Keratinocyte (primary cell): ENCODE measurements around the gene BEST1. TPM values are rescaled to one million over a fixed set of nuclear protein-coding genes. Genes with fewer than 3 reads are reported as not detected.

Source experiments
- DNase-seq: peaks from one replicate; pipeline ENCODE4 v3.0.0-alpha.2; 2011; ENCODE audit warnings: low read depth, missing footprints, low spot score
- FAIRE-seq: peaks from 2 replicates; lab custom pipeline; 2011; peaks lifted over from hg19 to GRCh38; lab: Jason Lieb, UNC
- H2AFZ ChIP-seq: 2 replicates; pipeline ENCODE4 v1.6.0; 2012; ENCODE audit warnings: low read length, control low read depth, inconsistent platforms; ENCODE audit not compliant: control insufficient read depth
- H3K27ac ChIP-seq: 2 replicates; pipeline ENCODE4 v1.5.1; 2011; ENCODE audit warnings: low read length; ENCODE audit not compliant: control insufficient read depth, insufficient read depth
- H3K27me3 ChIP-seq: 3 replicates; pipeline ENCODE4 v1.6.0; 2011; ENCODE audit warnings: low read length; ENCODE audit not compliant: control insufficient read depth, insufficient read depth; ENCODE audit errors: extremely low read depth
- H3K36me3 ChIP-seq, 2 experiments: 2 replicates in 1 of 2; 3 replicates in 1 of 2; pipeline ENCODE4 v1.5.1; 2011; ENCODE audit warnings: low read length in 2 of 2, mild to moderate bottlenecking in 1 of 2; ENCODE audit not compliant: control insufficient read depth in 2 of 2, insufficient read depth in 2 of 2; ENCODE audit errors: extremely low read depth in 1 of 2
- H3K4me1 ChIP-seq: 3 replicates; pipeline ENCODE4 v1.5.1; 2011; ENCODE audit warnings: low read length; ENCODE audit not compliant: control insufficient read depth, insufficient read depth; ENCODE audit errors: extremely low read depth
- H3K4me2 ChIP-seq: 3 replicates; pipeline ENCODE4 v1.6.0; 2011; ENCODE audit warnings: low read depth, low read length; ENCODE audit not compliant: control insufficient read depth, insufficient read depth; ENCODE audit errors: extremely low read depth
- H3K4me3 ChIP-seq, 3 experiments: fragments of 200-600 bp in 1 of 3; sonication (generic) in 1 of 3; 2 replicates in 2 of 3; 3 replicates in 1 of 3; pipeline ENCODE4 v1.5.1; 2011 to 2016; ENCODE audit warnings: low read length in 3 of 3, mild to moderate bottlenecking in 3 of 3, control low read depth in 2 of 3, inconsistent platforms in 1 of 3, low read depth in 1 of 3, mixed read lengths in 1 of 3, mixed run types in 1 of 3, moderate library complexity in 1 of 3; ENCODE audit not compliant: control insufficient read depth in 2 of 3, insufficient read depth in 2 of 3; ENCODE audit errors: extremely low read depth in 1 of 3
- H3K79me2 ChIP-seq: 2 replicates; pipeline ENCODE4 v1.6.0; 2012; ENCODE audit warnings: low read length; ENCODE audit not compliant: control insufficient read depth, insufficient read depth
- H3K9ac ChIP-seq: 3 replicates; pipeline ENCODE4 v1.6.0; 2011; ENCODE audit warnings: low read length; ENCODE audit not compliant: control insufficient read depth, insufficient read depth; ENCODE audit errors: extremely low read depth
- H3K9me1 ChIP-seq: 3 replicates; pipeline ENCODE4 v1.6.0; 2011; ENCODE audit warnings: low read length; ENCODE audit not compliant: control insufficient read depth, insufficient read depth; ENCODE audit errors: extremely low read depth
- H3K9me3 ChIP-seq: 2 replicates; pipeline ENCODE4 v1.5.1; 2012; ENCODE audit warnings: low read depth, low read length; ENCODE audit not compliant: control insufficient read depth
- H4K20me1 ChIP-seq: 3 replicates; pipeline ENCODE4 v1.6.0; 2011; ENCODE audit warnings: low read length; ENCODE audit not compliant: control insufficient read depth, insufficient read depth; ENCODE audit errors: extremely low read depth
- EZH2 ChIP-seq: IDR thresholded peaks from one replicate; pipeline ENCODE4 v1.6.1; 2012; ENCODE audit warnings: inconsistent platforms, mild to moderate bottlenecking, low read length, moderate library complexity
- dilution Hi-C: fragments of 300-500 bp; cut with MboI; formaldehyde crosslinking; loops from one replicate; pipeline ENCODE4 v1.7.0; 2020; ENCODE audit warnings: low sequenced_read_pairs; ENCODE audit not compliant: extremely low pct_ligation_motif_present
- polyA plus RNA-seq, 5 experiments: library from polyadenylated mRNA; depleted of rRNA in 3 of 5; stranded (reverse) in 3 of 5; stranded (forward) in 1 of 5; unstranded in 1 of 5; fragments of >200 nt; gene quantifications; 1 replicate in 1 of 5; 2 replicates in 3 of 5; 3 replicates in 1 of 5; pipeline versions ENCODE4 v1.2.1 to v1.2.3, GENCODE V29; 2011 to 2012; ENCODE audit warnings: missing spikeins in 2 of 5, low read depth in 1 of 5, low replicate concordance in 1 of 5
- TF ChIP-seq, protein P1 (sequence below), 3 experiments: IDR thresholded peaks in 1 of 3; conservative IDR thresholded peaks in 1 of 3; optimal IDR thresholded peaks in 1 of 3; 2 replicates in 2 of 3; 3 replicates in 1 of 3; pipeline versions ENCODE3 to v1.5.1; 2011; ENCODE audit warnings: low read length in 3 of 3, mild to moderate bottlenecking in 3 of 3, moderate library complexity in 2 of 3, control low read depth in 1 of 3, inconsistent platforms in 1 of 3; ENCODE audit not compliant: insufficient read depth in 2 of 3; ENCODE audit errors: extremely low read depth in 1 of 3

Gene BEST1
- polyA plus RNA-seq, 1 donor (not counting 4 experiments of a cell fraction or from before 2014, with no cell fraction given): 0.13 TPM

- Histone ChIP-seq H2AFZ (no peak overlapping the region), H3K4me1 (no peaks in the 10 kb centered on the region), H3K9ac (no peak overlapping the region), H3K36me3 (no peaks in the 10 kb centered on the region), H4K20me1 (no peaks in the 10 kb centered on the region), H3K79me2 (no peaks in the 10 kb centered on the region), H3K27ac (no peak overlapping the region), H3K4me2 (no peak overlapping the region), H3K9me1 (no peaks in the 10 kb centered on the region), H3K27me3 (peaks cover 6% of the 10 kb centered on the region), H3K9me3 (no peaks in the 10 kb centered on the region), H3K4me3 (no peak overlapping the region)
- no peak for TF ChIP-seq EZH2
- TF ChIP-seq, protein P1, sequence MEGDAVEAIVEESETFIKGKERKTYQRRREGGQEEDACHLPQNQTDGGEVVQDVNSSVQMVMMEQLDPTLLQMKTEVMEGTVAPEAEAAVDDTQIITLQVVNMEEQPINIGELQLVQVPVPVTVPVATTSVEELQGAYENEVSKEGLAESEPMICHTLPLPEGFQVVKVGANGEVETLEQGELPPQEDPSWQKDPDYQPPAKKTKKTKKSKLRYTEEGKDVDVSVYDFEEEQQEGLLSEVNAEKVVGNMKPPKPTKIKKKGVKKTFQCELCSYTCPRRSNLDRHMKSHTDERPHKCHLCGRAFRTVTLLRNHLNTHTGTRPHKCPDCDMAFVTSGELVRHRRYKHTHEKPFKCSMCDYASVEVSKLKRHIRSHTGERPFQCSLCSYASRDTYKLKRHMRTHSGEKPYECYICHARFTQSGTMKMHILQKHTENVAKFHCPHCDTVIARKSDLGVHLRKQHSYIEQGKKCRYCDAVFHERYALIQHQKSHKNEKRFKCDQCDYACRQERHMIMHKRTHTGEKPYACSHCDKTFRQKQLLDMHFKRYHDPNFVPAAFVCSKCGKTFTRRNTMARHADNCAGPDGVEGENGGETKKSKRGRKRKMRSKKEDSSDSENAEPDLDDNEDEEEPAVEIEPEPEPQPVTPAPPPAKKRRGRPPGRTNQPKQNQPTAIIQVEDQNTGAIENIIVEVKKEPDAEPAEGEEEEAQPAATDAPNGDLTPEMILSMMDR (optimal IDR thresholded peaks at IDR 0.05 in 1 of 3, IDR thresholded peaks at IDR 0.05 in 1 of 3, conservative IDR thresholded peaks at IDR 0.05 in 1 of 3; ENCODE audit: extremely low read depth in 1 of 3, insufficient read depth in 2 of 3, low read length in 3 of 3): no peak
- DNase-seq (no peak), FAIRE-seq (no peak)
- dilution Hi-C loops: loop anchor here (25.0 kb wide), 1 partner anchor 182 kb away; no protein-coding TSS in a partner anchor
Measured at GRCh38 chr11:61905067-61905696, 45.0 kb upstream of the BEST1 start.

- Histone ChIP-seq H3K27ac (no peak overlapping the region), H3K4me2 (no peak overlapping the region), H3K79me2 (no peaks in the 10 kb centered on the region), H3K4me1 (no peaks in the 10 kb centered on the region), H2AFZ (no peak overlapping the region), H3K4me3 (no peak overlapping the region), H3K27me3 (peaks cover 6% of the 10 kb centered on the region), H3K9me1 (no peaks in the 10 kb centered on the region), H3K36me3 (no peaks in the 10 kb centered on the region), H4K20me1 (peaks cover 3% of the 10 kb centered on the region), H3K9ac (no peak overlapping the region), H3K9me3 (no peaks in the 10 kb centered on the region)
- DNase-seq (no peak), FAIRE-seq (no peak)
- dilution Hi-C loops: loop anchor here (25.0 kb wide), 1 partner anchor 181 kb away; no protein-coding TSS in a partner anchor
- TF ChIP-seq, protein P1 (optimal IDR thresholded peaks at IDR 0.05 in 1 of 3, IDR thresholded peaks at IDR 0.05 in 1 of 3, conservative IDR thresholded peaks at IDR 0.05 in 1 of 3; ENCODE audit: extremely low read depth in 1 of 3, insufficient read depth in 2 of 3, low read length in 3 of 3): no peak
- no peak for TF ChIP-seq EZH2
Measured at GRCh38 chr11:61905801-61906521, 44.2 kb upstream of the BEST1 start.
